Heart left ventricle (tissue), 16 donors: ENCODE measurements around the gene RXRA. TPM values are rescaled to one million over a fixed set of nuclear protein-coding genes. Genes with fewer than 3 reads are reported as not detected.
A peak's percentile ranks its signal among the peaks of the same experiment; 100 is the strongest.

Experiments
- ATAC-seq, 4 donors: fragments of 200-7000 bp; cut with Tn5 transposase; one replicate each; pipeline ENCODE4 v1.9.1; 2020 to 2022; ENCODE audit warnings: moderate library complexity in 4 of 4, mild to moderate bottlenecking in 3 of 4, moderate number of reproducible peaks in 1 of 4
- DNase-seq, 5 donors: peaks; one replicate each; pipeline ENCODE4 v3.0.0-alpha.2; 2020
- H3K27ac ChIP-seq, 12 donors: fragments of 200-600 bp; sonication (generic) in 4 of 12; one replicate each; pipeline versions ENCODE4 v1.5.0 to v1.8.0; 2016 to 2022; ENCODE audit warnings: mild to moderate bottlenecking in 2 of 12
- H3K27me3 ChIP-seq, 9 donors: fragments of 200-600 bp; sonication (generic) in 2 of 9; one replicate each; pipeline versions ENCODE4 v1.5.1 to v1.8.0; 2016 to 2022; ENCODE audit warnings: mild to moderate bottlenecking in 3 of 9
- H3K36me3 ChIP-seq, 9 donors: fragments of 200-600 bp; sonication (generic) in 2 of 9; one replicate each; pipeline versions ENCODE4 v1.5.0 to v1.8.0; 2018 to 2022; ENCODE audit warnings: mild to moderate bottlenecking in 2 of 9
- H3K4me1 ChIP-seq, 12 donors: fragments of 200-600 bp; sonication (generic) in 4 of 12; one replicate each; pipeline versions ENCODE4 v1.5.0 to v1.8.0; 2016 to 2022; ENCODE audit warnings: mild to moderate bottlenecking in 3 of 12
- H3K4me3 ChIP-seq, 12 donors: fragments of 200-600 bp; sonication (generic) in 4 of 12; one replicate each; pipeline versions ENCODE4 v1.5.0 to v1.8.0; 2017 to 2022; ENCODE audit warnings: mild to moderate bottlenecking in 9 of 12, moderate library complexity in 4 of 12
- H3K9me3 ChIP-seq, 12 donors: fragments of 200-600 bp; sonication (generic) in 4 of 12; one replicate each; pipeline versions ENCODE4 v1.5.0 to v1.8.0; 2016 to 2022; ENCODE audit warnings: mild to moderate bottlenecking in 1 of 12
- CTCF ChIP-seq, 12 donors: fragments of 200-600 bp; sonication (generic) in 4 of 12; IDR thresholded peaks; one replicate each; pipeline versions ENCODE4 v1.5.0 to v1.8.0; 2018 to 2022; ENCODE audit warnings: antibody characterized with exemption in 12 of 12, mild to moderate bottlenecking in 5 of 12
- POLR2A ChIP-seq, 2 donors: fragments of 450-650 bp; IDR thresholded peaks; one replicate each; pipeline ENCODE4 v1.6.1; 2017; ENCODE audit warnings: antibody characterized with exemption in 2 of 2, mild to moderate bottlenecking in 2 of 2, moderate library complexity in 2 of 2
- WGBS, 4 donors: extraction: QIAGEN DNeasy Blood & Tissue Kit in 2 of 4; methylation state at CpG; one replicate each; pipeline versions ENCODE4 v1.1.5 to v1.1.7; 2013 to 2018; 5-methylcytosine and 5-hydroxymethylcytosine counted together
- intact Hi-C, 10 donors: fragments of 100-400 bp; cut with DNase I; formaldehyde crosslinking; loops; one replicate each; pipeline versions ENCODE4 v1.11.1 to v1.14.2; 2022
- polyA plus RNA-seq, 2 donors: library from polyadenylated mRNA; stranded (reverse); fragments of 200-250 nt; gene quantifications; one replicate each; pipeline ENCODE4 v1.2.3, GENCODE V29; 2013
- total RNA-seq, 9 donors: library from RNA; depleted of rRNA in 2 of 9; stranded (reverse); fragments of >200 nt in 2 of 9; fragmentation: NEBNext Ultra II Directional in 3 of 9; extraction: Animal tissue kit (Norgen Biotek cat#: 25700) in 3 of 9; gene quantifications; one replicate each; pipeline versions ENCODE4 v1.1.0 to v1.2.4, GENCODE V29; 2016 to 2023
- donor health status: ischemic (EF 13 %, LVEDD 7.1; RV severe dilation, severe dysfunction).
- donor health status: healthy with polysubstance abuse.
- donor health status: DM: no; HTN: yes; CAD: no.
- donor health status: DM: no; HTN: no; CAD: no.
- donor health status: ischemic (EF 25% LVEDD 6.9; RV normal size, moderate dysfunction).
- donor health status: ischemic (EF 25% LVEDD 5.7; RV mildly dilated, moderate dysfunction).
- donor health status: healthy.
- donor health status: DM: yes; HTN: yes; CAD: no.
- donor health status: ischemic (EF 35%, LVEDD 5.7; RV mildly dilated, moderate dysfunction).
- donor health status: nonischemic (EF 11% LVEDD 7.7; RV severe dilation, severe dysfunction).
- donor health status: DM: yes; HTN: yes; CAD: no.
- donor health status: PGD.
- donor health status: ischemic (EF 29% LVEDD 5.4; RV normal size, mild dysfunction).
- donor health status: nonischemic (EF 23%, LVEDD 6.1; RV moderate dilation, normal function).

The RXRA gene
- total and polyA plus RNA-seq, 11 donors, result 45.5 to 87.9 (median 54.9) TPM

DNA sequence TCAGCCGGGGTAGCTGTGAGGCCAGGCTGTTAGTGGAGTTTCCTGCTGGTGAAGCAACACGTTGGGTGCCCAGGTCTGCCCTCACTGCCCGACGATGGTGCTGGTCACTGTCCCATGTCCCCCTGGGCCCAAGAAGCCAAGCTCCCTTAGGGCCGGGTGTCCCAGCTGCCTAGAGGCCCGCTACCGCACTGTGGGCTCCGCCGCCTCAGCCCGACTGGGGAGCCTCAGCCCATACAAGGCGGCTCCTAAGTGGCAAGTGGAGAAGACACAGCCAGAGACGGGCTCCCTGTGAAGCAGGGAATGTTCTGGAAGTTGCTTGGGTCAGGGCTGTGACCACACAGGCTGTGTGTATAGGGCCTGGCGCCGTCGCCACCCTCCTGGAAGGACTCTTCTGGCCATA, 96.9 kb downstream of the RXRA start:
- no peak for TF ChIP-seq CTCF (IDR thresholded peaks at IDR 0.05)
- no peak for TF ChIP-seq POLR2A (IDR thresholded peaks at IDR 0.05)
- DNase-seq (no peak), ATAC-seq (no peak)
- no peak overlapping the region for H3K4me3 ChIP-seq
- no peaks in the 10 kb centered on the region for H3K27me3 ChIP-seq
- no peaks in the 10 kb centered on the region for H3K9me3 ChIP-seq
- 90 to 94% (median 92%) methylated on average over 11 to 15 of the region's 15 CpGs for whole genome bisulfite sequencing, 4 donors
- peaks cover 0 to 57% (median 11%) of the 10 kb centered on the region in 12 donors for H3K4me1 ChIP-seq
- H3K36me3 ChIP-seq, result peaks cover 0 to 69% (median 26%) of the 10 kb centered on the region in 9 donors
- intact Hi-C loops, result no loop called here
- H3K27ac ChIP-seq, result peak overlapping the region in 2 of 12 donors; percentile 9 to 31

- peaks cover 0 to 66% (median 21%) of the 10 kb centered on the region in 9 donors for H3K36me3 ChIP-seq
- H3K4me1 ChIP-seq, result peaks cover 0 to 52% (median 6%) of the 10 kb centered on the region in 12 donors
- DNase-seq, result no peak
- no peaks in the 10 kb centered on the region for H3K27me3 ChIP-seq
- H3K9me3 ChIP-seq, result no peaks in the 10 kb centered on the region
- H3K27ac ChIP-seq, result no peak overlapping the region
- TF ChIP-seq CTCF (IDR thresholded peaks at IDR 0.05) (no peak), POLR2A (IDR thresholded peaks at IDR 0.05) (no peak)
- intact Hi-C loops, result no loop called here
- WGBS, 4 donors, result 77 to 92% (median 87%) methylated on average over 6 to 15 of the region's 15 CpGs
- no peak overlapping the region for H3K4me3 ChIP-seq
- ATAC-seq, result no peak
These were observed 97.5 kb downstream of the RXRA start for GRCh38 chr9:134423749-134424148.

DNA sequence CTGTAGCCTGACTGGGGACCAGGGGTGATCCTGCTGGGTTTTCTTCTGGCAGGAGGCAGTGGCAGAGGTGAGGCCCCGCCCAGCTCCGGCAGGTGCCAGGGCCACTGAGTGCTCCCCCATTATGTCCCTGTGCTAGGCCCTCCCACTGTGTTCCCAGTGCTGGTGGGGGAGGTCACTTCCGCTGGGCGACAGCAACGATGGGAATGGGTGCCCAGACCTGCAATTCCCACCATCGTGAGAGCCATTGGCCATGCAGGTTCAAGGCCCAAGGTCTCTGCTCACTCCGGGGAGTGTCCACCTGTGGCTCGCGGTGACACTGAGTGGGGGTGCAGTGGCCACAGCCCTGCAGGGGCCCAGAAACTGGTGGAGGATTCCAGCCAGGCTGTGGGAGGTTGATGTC, 98.6 kb downstream of the RXRA start:
- intact Hi-C loops, result no loop called here
- Histone ChIP-seq H3K27me3 (no peaks in the 10 kb centered on the region), H3K9me3 (no peaks in the 10 kb centered on the region), H3K4me3 (no peak overlapping the region), H3K36me3 (peaks cover 0 to 64% (median 25%) of the 10 kb centered on the region in 9 donors), H3K4me1 (peaks cover 0 to 42% (median 4%) of the 10 kb centered on the region in 12 donors), H3K27ac (no peak overlapping the region)
- 86 to 100% (median 94%) methylated on average over 2 to 9 of the region's 9 CpGs for WGBS, 4 donors
- ATAC-seq (no peak), DNase-seq (no peak)
- no peak for TF ChIP-seq POLR2A (IDR thresholded peaks at IDR 0.05)
- no peak for TF ChIP-seq CTCF (IDR thresholded peaks at IDR 0.05)

DNA sequence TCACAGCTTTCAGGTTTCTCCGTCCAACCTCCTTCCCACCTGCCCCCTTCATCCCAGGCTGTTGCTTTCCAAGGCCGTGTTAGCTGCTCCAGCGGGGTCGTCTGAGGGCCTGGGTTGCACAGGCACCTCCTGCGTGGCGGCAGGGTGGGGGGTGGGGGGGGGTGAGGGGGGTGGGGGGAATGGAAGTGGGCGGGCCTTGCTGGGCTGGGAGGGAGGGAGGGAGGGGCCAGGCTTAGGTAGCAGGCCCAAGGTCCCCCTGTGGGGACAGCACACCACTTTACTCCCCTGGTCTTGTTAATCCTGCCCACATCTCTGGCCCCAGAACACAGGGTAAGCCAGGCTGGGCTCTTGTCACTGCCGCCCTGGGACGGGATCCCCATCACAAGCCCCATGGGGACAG, 99.1 kb downstream of the RXRA start:
- no peak for TF ChIP-seq POLR2A (IDR thresholded peaks at IDR 0.05)
- Histone ChIP-seq H3K4me3 (no peak overlapping the region), H3K27me3 (no peaks in the 10 kb centered on the region), H3K27ac (no peak overlapping the region), H3K9me3 (no peaks in the 10 kb centered on the region), H3K4me1 (peaks cover 0 to 41% (median 4%) of the 10 kb centered on the region in 12 donors), H3K36me3 (peaks cover 0 to 62% (median 28%) of the 10 kb centered on the region in 9 donors)
- ATAC-seq, result no peak
- WGBS, 4 donors, result 57 to 73% (median 68%) methylated on average over 7 to 9 of the region's 9 CpGs
- intact Hi-C loops, result no loop called here
- DNase-seq, result no peak

DNA sequence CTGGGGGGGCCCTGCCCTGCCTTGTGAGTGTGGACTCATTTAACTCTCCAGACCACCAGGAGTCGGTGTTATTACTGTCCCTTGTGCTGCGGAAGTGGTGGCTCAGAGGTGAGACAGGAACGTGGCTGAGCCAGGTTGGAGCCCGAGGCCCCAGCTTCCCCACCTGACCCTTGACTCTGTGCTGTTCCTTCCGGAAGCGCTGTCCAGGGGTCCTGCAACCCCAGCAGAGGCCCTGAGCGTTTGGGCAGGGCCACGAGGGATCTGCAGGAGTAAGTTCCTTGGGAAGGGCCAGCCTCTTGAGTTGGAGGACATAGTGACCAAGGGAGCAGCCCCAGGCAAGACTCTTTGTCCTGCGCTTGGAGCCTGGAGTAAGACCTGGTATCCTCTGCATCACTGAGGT, 99.6 kb downstream of the RXRA start:
- intact Hi-C loops, result no loop called here
- ATAC-seq (no peak), DNase-seq (no peak)
- Histone ChIP-seq H3K4me3 (no peak overlapping the region), H3K9me3 (no peaks in the 10 kb centered on the region), H3K27me3 (no peaks in the 10 kb centered on the region), H3K4me1 (peaks cover 0 to 41% (median 4%) of the 10 kb centered on the region in 12 donors), H3K27ac (no peak overlapping the region), H3K36me3 (peaks cover 0 to 62% (median 30%) of the 10 kb centered on the region in 9 donors)
- 87 to 94% (median 90%) methylated on average over 7 to 9 of the region's 9 CpGs for WGBS, 4 donors
- TF ChIP-seq CTCF (IDR thresholded peaks at IDR 0.05), result no peak
- no peak for TF ChIP-seq POLR2A (IDR thresholded peaks at IDR 0.05)
